CD4-positive, alpha-beta T cell (primary cell): ENCODE measurements around the gene CYP4V2. TPM values are rescaled to one million over a fixed set of nuclear protein-coding genes. Genes with fewer than 3 reads are reported as not detected.

Experiments
- ATAC-seq: fragments of 200-7000 bp; cut with Tn5 transposase; one replicate; pipeline ENCODE4 v1.10.0; 2022; ENCODE audit warnings: mild to moderate bottlenecking; ENCODE audit not compliant: poor library complexity
- CTCF ChIA-PET: fragments of 350-600 bp; sonication (Branson Sonifier 250); formaldehyde crosslinking; loops from one replicate; lab custom pipeline; 2021; ENCODE audit warnings: antibody characterized with exemption, inconsistent platforms; lab: Charles Lee
- POLR2A ChIA-PET: fragments of 350-600 bp; sonication (Branson Sonifier 250); formaldehyde crosslinking; loops from one replicate; lab custom pipeline; 2021; ENCODE audit warnings: antibody characterized with exemption, inconsistent platforms; lab: Charles Lee
- DNase-seq, 14 experiments: peaks; one replicate each; pipeline ENCODE4 v3.0.0-alpha.2; 2013 to 2020; ENCODE audit warnings: mixed read lengths in 2 of 14
- H3K27ac ChIP-seq, 2 donors: one replicate each; pipeline versions ENCODE4 v1.5.1 to v1.7.0; 2013; ENCODE audit warnings: low read length in 2 of 2, low read depth in 1 of 2, mild to moderate bottlenecking in 1 of 2
- H3K27me3 ChIP-seq, 2 experiments: 1 replicate in 1 of 2; 2 replicates in 1 of 2; pipeline versions ENCODE4 v1.6.1 to v1.7.0; 2013; ENCODE audit warnings: low read length in 2 of 2, control low read depth in 1 of 2, mild to moderate bottlenecking in 1 of 2, moderate library complexity in 1 of 2; ENCODE audit not compliant: insufficient read depth in 2 of 2, control insufficient read depth in 1 of 2
- H3K36me3 ChIP-seq: one replicate; pipeline ENCODE4 v1.6.1; 2013; ENCODE audit warnings: low read length, control low read depth; ENCODE audit not compliant: insufficient read depth
- H3K4me1 ChIP-seq: one replicate; pipeline ENCODE4 v1.6.1; 2013; ENCODE audit warnings: low read length, control low read depth; ENCODE audit not compliant: insufficient read depth
- H3K4me3 ChIP-seq: one replicate; pipeline ENCODE4 v1.5.1; 2013; ENCODE audit warnings: mild to moderate bottlenecking, low read length, moderate library complexity
- H3K9me3 ChIP-seq, 2 experiments: 1 replicate in 1 of 2; 2 replicates in 1 of 2; pipeline versions ENCODE4 v1.6.1 to v1.7.0; 2013; ENCODE audit warnings: low read length in 2 of 2, mild to moderate bottlenecking in 2 of 2, control low read depth in 1 of 2, moderate library complexity in 1 of 2; ENCODE audit not compliant: control insufficient read depth in 1 of 2, insufficient read depth in 1 of 2
- H3K27ac Mint-ChIP-seq: one replicate; pipeline ENCODE4 v1.8.0; 2020; ENCODE audit warnings: mixed read lengths
- H3K27me3 Mint-ChIP-seq: one replicate; pipeline ENCODE4 v1.8.0; 2021; ENCODE audit warnings: mixed read lengths
- H3K36me3 Mint-ChIP-seq: one replicate; pipeline ENCODE4 v1.8.0; 2021; ENCODE audit warnings: low read depth, mixed read lengths
- H3K4me1 Mint-ChIP-seq: one replicate; pipeline ENCODE4 v1.8.0; 2021; ENCODE audit warnings: low read depth, mixed read lengths
- H3K4me3 Mint-ChIP-seq: one replicate; pipeline ENCODE4 v1.8.0; 2020; ENCODE audit warnings: mild to moderate bottlenecking, mixed read lengths
- H3K9me3 Mint-ChIP-seq: one replicate; pipeline ENCODE4 v1.8.0; 2020; ENCODE audit warnings: mixed read lengths
- CTCF ChIP-seq: fragments of 200-600 bp; IDR thresholded peaks from one replicate; pipeline ENCODE4 v1.8.0; 2022; ENCODE audit warnings: antibody characterized with exemption, mild to moderate bottlenecking
- intact Hi-C, 2 experiments: fragments of 100-400 bp; cut with DNase I in 1 of 2; cut with micrococcal nuclease in 1 of 2; formaldehyde crosslinking; loops; one replicate each; pipeline versions ENCODE4 v1.15.1 to v1.9.0; 2023 to 2025; cut with DNase I, micrococcal nuclease
- total RNA-seq, 174 experiments: library from RNA in 2 of 174; stranded (reverse) in 2 of 174; gene quantifications; one replicate each; pipeline ENCODE4 v1.2.3 and lab custom pipeline; 2021 to 2026

The CYP4V2 gene
- total RNA-seq, 2 experiments from 2014 or later: 12.7 to 12.8 TPM

GRCh38 chr4:186201535-186202230, 10.3 kb downstream of the CYP4V2 start:
- peak; percentile 81 for TF ChIP-seq CTCF
- ATAC-seq (peak; percentile 85), DNase-seq (peak; percentile 23 to 85 (median 50))
- peak overlapping the region; percentile 57 for H3K4me3 Mint-ChIP-seq
- Histone ChIP-seq H3K4me3 (no peak overlapping the region), H3K27ac (no peak overlapping the region), H3K27me3 (no peaks in the 10 kb centered on the region), H3K4me1 (peaks cover 16% of the 10 kb centered on the region), H3K9me3 (no peaks in the 10 kb centered on the region), H3K36me3 (peaks cover 8% of the 10 kb centered on the region)
- H3K27me3 Mint-ChIP-seq: no peaks in the 10 kb centered on the region
- H3K4me1 Mint-ChIP-seq: peaks cover 34% of the 10 kb centered on the region
- intact Hi-C loops: loop anchor here (5.0 kb wide), 1 partner anchor 134 kb away; the partner anchor contains the start of gene TLR3 (in 2 of the 2)
- H3K27ac Mint-ChIP-seq: peak overlapping the region; percentile 16
- no peaks in the 10 kb centered on the region for H3K9me3 Mint-ChIP-seq
- ChIA-PET POLR2A (interaction anchor here (1.1 to 1.6 kb wide), 2 partner anchors 10 to 12 kb away, joined by 4 to 35 read pairs; partner anchors contain the start of gene CYP4V2), CTCF (interaction anchor here (0.6 to 1.8 kb wide), 5 partner anchors 11 to 560 kb away, joined by 3 to 32 read pairs (median 3); partner anchors contain the start of gene CYP4V2)
- H3K36me3 Mint-ChIP-seq: peaks cover 22% of the 10 kb centered on the region

- Histone ChIP-seq H3K9me3 (no peaks in the 10 kb centered on the region), H3K4me3 (no peak overlapping the region), H3K27ac (no peak overlapping the region), H3K36me3 (no peaks in the 10 kb centered on the region), H3K27me3 (no peaks in the 10 kb centered on the region), H3K4me1 (peaks cover 16% of the 10 kb centered on the region)
- H3K4me1 Mint-ChIP-seq: peaks cover 29% of the 10 kb centered on the region
- ChIA-PET CTCF (interaction anchor here (0.6 to 1.8 kb wide), 5 partner anchors 11 to 561 kb away, joined by 3 to 32 read pairs (median 3); partner anchors contain the start of gene CYP4V2), POLR2A (interaction anchor here (1.1 to 1.6 kb wide), 2 partner anchors 11 to 13 kb away, joined by 4 to 35 read pairs; partner anchors contain the start of gene CYP4V2)
- no peaks in the 10 kb centered on the region for H3K27me3 Mint-ChIP-seq
- peaks cover 17% of the 10 kb centered on the region for H3K36me3 Mint-ChIP-seq
- no peak for TF ChIP-seq CTCF
- ATAC-seq (no peak), DNase-seq (no peak)
- intact Hi-C loops: loop anchor here (5.0 kb wide), 1 partner anchor 135 kb away; the partner anchor contains the start of gene TLR3 (in 2 of the 2)
- H3K27ac Mint-ChIP-seq: peak overlapping the region; percentile 85
- H3K9me3 Mint-ChIP-seq: no peaks in the 10 kb centered on the region
- H3K4me3 Mint-ChIP-seq: no peak overlapping the region
Observed at GRCh38 chr4:186202490-186203140, 11.2 kb downstream of the CYP4V2 start.

GRCh38 chr4:186203406-186203805, 12.0 kb downstream of the CYP4V2 start:
- TF ChIP-seq CTCF: no peak
- no peak overlapping the region for H3K27ac ChIP-seq
- intact Hi-C loops: loop anchor here (5.0 kb wide), 1 partner anchor 136 kb away; the partner anchor contains the start of gene TLR3 (in 2 of the 2)
- no peaks in the 10 kb centered on the region for H3K27me3 Mint-ChIP-seq
- H3K4me1 ChIP-seq: peaks cover 16% of the 10 kb centered on the region
- no peak for ATAC-seq
- H3K27me3 ChIP-seq: no peaks in the 10 kb centered on the region
- H3K36me3 Mint-ChIP-seq: peaks cover 20% of the 10 kb centered on the region
- no peaks in the 10 kb centered on the region for H3K9me3 ChIP-seq
- DNase-seq: peak in 1 of 14 experiments; percentile 48
- CTCF ChIA-PET: no interaction called here
- peaks cover 29% of the 10 kb centered on the region for H3K4me1 Mint-ChIP-seq
- peak overlapping the region; percentile 85 for H3K27ac Mint-ChIP-seq
- H3K36me3 ChIP-seq: peaks cover 2% of the 10 kb centered on the region
- no peaks in the 10 kb centered on the region for H3K9me3 Mint-ChIP-seq
- H3K4me3 Mint-ChIP-seq: peak overlapping the region; percentile 81
- POLR2A ChIA-PET: interaction anchor here (0.7 to 3.0 kb wide), 2 partner anchors 11 to 136 kb away, joined by 3 to 35 read pairs; partner anchors contain the start of gene CYP4V2
- H3K4me3 ChIP-seq: no peak overlapping the region
